ENCODE data around the gene IGF1. TPM values are rescaled to one million over a fixed set of nuclear protein-coding genes. Genes with fewer than 3 reads are reported as not detected.

IGF1 gene
- total and polyA plus RNA-seq, 4 donors = 5.0 to 60.7 (median 10.5) TPM

GRCh38 chr12:102444707-102445106, 35.7 kb downstream of the IGF1 start:
- no peak for TF ChIP-seq CTCF (IDR thresholded peaks at IDR 0.05; ENCODE audit: control extremely low read depth, extremely low read depth)
- 85 to 88% methylated on average over 7 of the region's 7 CpGs for WGBS, 2 donors

DNA sequence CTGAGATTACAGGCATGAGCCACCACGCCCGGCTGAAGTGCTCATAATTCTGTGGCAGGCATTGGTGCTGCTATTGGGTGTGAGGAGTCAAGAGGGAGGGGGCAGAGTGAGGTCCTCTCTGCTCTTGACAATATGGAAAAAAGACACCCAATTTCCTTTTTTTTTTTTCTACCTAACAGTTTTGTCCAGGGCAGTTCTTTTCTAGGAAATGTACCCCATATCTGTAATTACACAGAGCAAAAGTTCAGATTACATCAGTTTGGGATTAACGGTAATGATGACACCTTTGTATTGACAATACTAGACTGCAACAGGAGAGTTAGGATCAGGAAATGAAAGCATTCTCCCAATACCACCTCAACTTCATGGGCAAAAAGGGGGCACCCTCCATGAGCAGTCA, 36.3 kb downstream of the IGF1 start:
- DNase-seq = no peak
- Histone ChIP-seq H3K4me3 (no peak overlapping the region), H3K36me3 (ENCODE audit: control insufficient read depth in 4 of 4, insufficient read depth in 4 of 4, low read length in 4 of 4) (no peaks in the 10 kb centered on the region), H3K9me3 (ENCODE audit: control insufficient read depth in 4 of 4, insufficient read depth in 3 of 4, low read length in 3 of 4) (no peaks in the 10 kb centered on the region), H3K9ac (ENCODE audit: insufficient read depth in 1 of 2, low read length in 2 of 2) (no peak overlapping the region), H3K4me1 (ENCODE audit: control insufficient read depth in 5 of 5, insufficient read depth in 5 of 5, low read length in 5 of 5) (peaks cover 0 to 11% (median 0%) of the 10 kb centered on the region in 5 donors), H3K27ac (ENCODE audit: low read depth in 1 of 2, low read length in 1 of 2) (no peak overlapping the region), H3K27me3 (ENCODE audit: control insufficient read depth in 3 of 3, insufficient read depth in 3 of 3, low read length in 2 of 3) (no peaks in the 10 kb centered on the region)
- no peak for ATAC-seq (ENCODE audit: insufficient read depth, low FRiP score)
- no peak for TF ChIP-seq CTCF (IDR thresholded peaks at IDR 0.05; ENCODE audit: control extremely low read depth, extremely low read depth)
- 91 to 95% methylated on average over 3 of the region's 3 CpGs for WGBS, 2 donors

More at GRCh38 chr12:102444707-102445106, 35.7 kb downstream of the IGF1 start:
- H3K9ac ChIP-seq (ENCODE audit: insufficient read depth in 1 of 2, low read length in 2 of 2) = no peak overlapping the region
- DNase-seq (no peak), ATAC-seq (ENCODE audit: insufficient read depth, low FRiP score) (no peak)
- H3K36me3 ChIP-seq (ENCODE audit: control insufficient read depth in 4 of 4, insufficient read depth in 4 of 4, low read length in 4 of 4) = no peaks in the 10 kb centered on the region
- H3K4me1 ChIP-seq (ENCODE audit: control insufficient read depth in 5 of 5, insufficient read depth in 5 of 5, low read length in 5 of 5) = peaks cover 0 to 4% (median 0%) of the 10 kb centered on the region in 5 donors
- H3K27ac ChIP-seq (ENCODE audit: low read depth in 1 of 2, low read length in 1 of 2) = no peak overlapping the region
- H3K9me3 ChIP-seq (ENCODE audit: control insufficient read depth in 4 of 4, insufficient read depth in 3 of 4, low read length in 3 of 4) = no peaks in the 10 kb centered on the region
- no peak overlapping the region for H3K4me3 ChIP-seq
- no peaks in the 10 kb centered on the region for H3K27me3 ChIP-seq (ENCODE audit: control insufficient read depth in 3 of 3, insufficient read depth in 3 of 3, low read length in 2 of 3)

GRCh38 chr12:102441077-102441596, 39.2 kb downstream of the IGF1 start:
- no peak overlapping the region for H3K9ac ChIP-seq (ENCODE audit: insufficient read depth in 1 of 2, low read length in 2 of 2)
- DNase-seq = no peak
- TF ChIP-seq CTCF (IDR thresholded peaks at IDR 0.05; ENCODE audit: control extremely low read depth, extremely low read depth) = no peak
- no peak overlapping the region for H3K27ac ChIP-seq (ENCODE audit: low read depth in 1 of 2, low read length in 1 of 2)
- H3K4me1 ChIP-seq (ENCODE audit: control insufficient read depth in 5 of 5, insufficient read depth in 5 of 5, low read length in 5 of 5) = peaks cover 0 to 19% (median 5%) of the 10 kb centered on the region in 5 donors
- no peaks in the 10 kb centered on the region for H3K36me3 ChIP-seq (ENCODE audit: control insufficient read depth in 4 of 4, insufficient read depth in 4 of 4, low read length in 4 of 4)
- H3K27me3 ChIP-seq (ENCODE audit: control insufficient read depth in 3 of 3, insufficient read depth in 3 of 3, low read length in 2 of 3) = no peaks in the 10 kb centered on the region
- 84 to 85% methylated on average over 1 of the region's 1 CpG for WGBS, 2 donors
- ATAC-seq (ENCODE audit: insufficient read depth, low FRiP score) = no peak
- H3K4me3 ChIP-seq = no peak overlapping the region
- H3K9me3 ChIP-seq (ENCODE audit: control insufficient read depth in 4 of 4, insufficient read depth in 3 of 4, low read length in 3 of 4) = no peaks in the 10 kb centered on the region

All from lung (tissue), 12 donors.